ENCODE measurements around the gene HOXA5.

DNA sequence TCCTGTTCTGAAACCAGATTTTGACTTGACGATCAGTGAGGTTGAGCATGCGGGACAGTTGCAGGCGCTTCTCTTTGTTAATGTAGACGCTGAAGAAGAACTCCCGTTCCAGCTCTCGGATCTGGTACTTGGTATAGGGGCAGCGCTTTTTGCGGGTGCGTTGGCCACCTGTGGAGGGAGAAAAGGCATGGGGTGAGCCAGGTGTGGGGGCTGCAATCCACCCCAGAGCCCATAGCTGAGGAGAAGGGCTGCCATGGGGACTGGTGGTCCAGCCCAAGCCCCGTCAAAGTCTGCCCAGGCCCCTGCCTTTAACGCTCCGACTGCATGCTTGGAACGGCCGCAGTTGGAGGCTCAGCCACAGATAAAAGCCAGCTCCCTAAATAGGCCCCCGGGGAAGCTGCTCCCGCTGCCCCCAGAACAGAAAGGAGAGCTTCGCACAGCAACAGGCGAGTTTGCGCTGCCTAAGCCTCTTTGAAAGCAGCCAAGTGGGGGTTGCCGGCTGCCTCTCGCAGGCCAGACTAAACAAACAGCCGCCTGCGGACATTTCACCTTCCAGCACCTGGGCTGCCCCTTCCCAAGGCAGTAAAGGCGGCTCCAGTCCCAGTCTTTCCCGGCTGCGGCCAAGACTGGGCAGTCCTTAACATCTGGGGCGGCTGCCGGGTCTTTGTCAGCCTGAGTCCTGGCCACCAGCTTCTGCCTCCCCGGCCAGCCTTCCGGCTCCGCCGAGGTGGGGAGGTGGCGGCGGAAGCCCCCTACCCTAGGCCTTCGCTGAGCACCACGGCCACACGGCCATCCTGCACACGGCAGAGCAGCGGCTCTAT, 39.6 kb upstream of the HOXA5 start:
- TF ChIP-seq CTCF (conservative IDR thresholded peaks at IDR 0.05 in 1 of 2, IDR thresholded peaks at IDR 0.05 in 1 of 2; ENCODE audit: low read depth in 1 of 2, low read length in 2 of 2) (no peak), EZH2 (IDR thresholded peaks at IDR 0.05; ENCODE audit: low read length, missing control alignments) (peak; percentile 68)

Measured in fibroblast of lung (primary cell).